ENCODE data around the gene VAV1.

VAV1 gene

GRCh38 chr19:6776999-6777398 lies 4.5 kb downstream of the VAV1 start:
- Histone ChIP-seq H3K27me3 (ENCODE audit: insufficient read depth, low read length) (no peaks in the 10 kb centered on the region), H3K27ac (ENCODE audit: low read length) (no peak overlapping the region), H3K9me3 (ENCODE audit: insufficient read depth, low read depth, low read length) (no peaks in the 10 kb centered on the region), H3K4me3 (ENCODE audit: low read length) (no peak overlapping the region), H3K9ac (ENCODE audit: low read depth, low read length) (no peak overlapping the region), H3K36me3 (ENCODE audit: insufficient read depth, low read depth, low read length) (no peaks in the 10 kb centered on the region), H3K4me1 (ENCODE audit: insufficient read depth, low read length) (no peaks in the 10 kb centered on the region)

- Histone ChIP-seq H3K27ac (ENCODE audit: low read length) (no peak overlapping the region), H3K27me3 (ENCODE audit: insufficient read depth, low read length) (no peaks in the 10 kb centered on the region), H3K4me1 (ENCODE audit: insufficient read depth, low read length) (no peaks in the 10 kb centered on the region), H3K4me3 (ENCODE audit: low read length) (no peak overlapping the region), H3K9ac (ENCODE audit: low read depth, low read length) (no peak overlapping the region), H3K9me3 (ENCODE audit: insufficient read depth, low read depth, low read length) (no peaks in the 10 kb centered on the region), H3K36me3 (ENCODE audit: insufficient read depth, low read depth, low read length) (no peaks in the 10 kb centered on the region)
These were observed 4.9 kb downstream of the VAV1 start for GRCh38 chr19:6777434-6777833.

GRCh38 chr19:6778386-6778785 lies 5.9 kb downstream of the VAV1 start:
- H3K4me1 ChIP-seq (ENCODE audit: insufficient read depth, low read length): no peaks in the 10 kb centered on the region
- H3K27ac ChIP-seq (ENCODE audit: low read length): no peak overlapping the region
- no peak overlapping the region for H3K9ac ChIP-seq (ENCODE audit: low read depth, low read length)
- no peaks in the 10 kb centered on the region for H3K36me3 ChIP-seq (ENCODE audit: insufficient read depth, low read depth, low read length)
- no peaks in the 10 kb centered on the region for H3K27me3 ChIP-seq (ENCODE audit: insufficient read depth, low read length)
- H3K4me3 ChIP-seq (ENCODE audit: low read length): no peak overlapping the region
- H3K9me3 ChIP-seq (ENCODE audit: insufficient read depth, low read depth, low read length): no peaks in the 10 kb centered on the region

- Histone ChIP-seq H3K27me3 (ENCODE audit: insufficient read depth, low read length) (no peaks in the 10 kb centered on the region), H3K9me3 (ENCODE audit: insufficient read depth, low read depth, low read length) (no peaks in the 10 kb centered on the region), H3K36me3 (ENCODE audit: insufficient read depth, low read depth, low read length) (no peaks in the 10 kb centered on the region), H3K4me3 (ENCODE audit: low read length) (no peak overlapping the region), H3K4me1 (ENCODE audit: insufficient read depth, low read length) (no peaks in the 10 kb centered on the region), H3K27ac (ENCODE audit: low read length) (no peak overlapping the region), H3K9ac (ENCODE audit: low read depth, low read length) (no peak overlapping the region)
These were observed 6.7 kb downstream of the VAV1 start for GRCh38 chr19:6779206-6779605.

GRCh38 chr19:6787393-6787792 lies 14.9 kb downstream of the VAV1 start:
- Histone ChIP-seq H3K9me3 (ENCODE audit: insufficient read depth, low read depth, low read length) (peaks cover 23% of the 10 kb centered on the region), H3K4me1 (ENCODE audit: insufficient read depth, low read length) (no peaks in the 10 kb centered on the region), H3K9ac (ENCODE audit: low read depth, low read length) (no peak overlapping the region), H3K36me3 (ENCODE audit: insufficient read depth, low read depth, low read length) (no peaks in the 10 kb centered on the region), H3K4me3 (ENCODE audit: low read length) (no peak overlapping the region), H3K27ac (ENCODE audit: low read length) (no peak overlapping the region), H3K27me3 (ENCODE audit: insufficient read depth, low read length) (no peaks in the 10 kb centered on the region)

- Histone ChIP-seq H3K4me3 (ENCODE audit: low read length) (no peak overlapping the region), H3K27ac (ENCODE audit: low read length) (no peak overlapping the region), H3K9me3 (ENCODE audit: insufficient read depth, low read depth, low read length) (peaks cover 36% of the 10 kb centered on the region), H3K27me3 (ENCODE audit: insufficient read depth, low read length) (no peaks in the 10 kb centered on the region), H3K4me1 (ENCODE audit: insufficient read depth, low read length) (no peaks in the 10 kb centered on the region), H3K9ac (ENCODE audit: low read depth, low read length) (no peak overlapping the region), H3K36me3 (ENCODE audit: insufficient read depth, low read depth, low read length) (no peaks in the 10 kb centered on the region)
These were observed 16.4 kb downstream of the VAV1 start for GRCh38 chr19:6788896-6789295.

- no peak overlapping the region for H3K9ac ChIP-seq (ENCODE audit: low read depth, low read length)
- H3K27me3 ChIP-seq (ENCODE audit: insufficient read depth, low read length): no peaks in the 10 kb centered on the region
- H3K36me3 ChIP-seq (ENCODE audit: insufficient read depth, low read depth, low read length): no peaks in the 10 kb centered on the region
- H3K4me3 ChIP-seq (ENCODE audit: low read length): no peak overlapping the region
- no peaks in the 10 kb centered on the region for H3K4me1 ChIP-seq (ENCODE audit: insufficient read depth, low read length)
- peaks cover 48% of the 10 kb centered on the region for H3K9me3 ChIP-seq (ENCODE audit: insufficient read depth, low read depth, low read length)
- H3K27ac ChIP-seq (ENCODE audit: low read length): no peak overlapping the region
These were observed 18.0 kb downstream of the VAV1 start for GRCh38 chr19:6790194-6791128.

GRCh38 chr19:6791237-6791636 lies 18.7 kb downstream of the VAV1 start:
- Histone ChIP-seq H3K9me3 (ENCODE audit: insufficient read depth, low read depth, low read length) (peaks cover 48% of the 10 kb centered on the region), H3K27me3 (ENCODE audit: insufficient read depth, low read length) (no peaks in the 10 kb centered on the region), H3K4me3 (ENCODE audit: low read length) (no peak overlapping the region), H3K4me1 (ENCODE audit: insufficient read depth, low read length) (no peaks in the 10 kb centered on the region), H3K9ac (ENCODE audit: low read depth, low read length) (no peak overlapping the region), H3K27ac (ENCODE audit: low read length) (no peak overlapping the region), H3K36me3 (ENCODE audit: insufficient read depth, low read depth, low read length) (no peaks in the 10 kb centered on the region)

- Histone ChIP-seq H3K27ac (ENCODE audit: low read length) (no peak overlapping the region), H3K27me3 (ENCODE audit: insufficient read depth, low read length) (no peaks in the 10 kb centered on the region), H3K9ac (ENCODE audit: low read depth, low read length) (no peak overlapping the region), H3K36me3 (ENCODE audit: insufficient read depth, low read depth, low read length) (no peaks in the 10 kb centered on the region), H3K4me3 (ENCODE audit: low read length) (no peak overlapping the region), H3K4me1 (ENCODE audit: insufficient read depth, low read length) (no peaks in the 10 kb centered on the region), H3K9me3 (ENCODE audit: insufficient read depth, low read depth, low read length) (peaks cover 48% of the 10 kb centered on the region)
These were observed 20.9 kb downstream of the VAV1 start for GRCh38 chr19:6793411-6793810.

- no peak overlapping the region for H3K27ac ChIP-seq (ENCODE audit: low read length)
These were observed 21.5 kb downstream of the VAV1 start for GRCh38 chr19:6793973-6794372.

GRCh38 chr19:6794686-6795431 lies 22.4 kb downstream of the VAV1 start:
- no peak overlapping the region for H3K4me3 ChIP-seq (ENCODE audit: low read length)
- no peak overlapping the region for H3K27ac ChIP-seq (ENCODE audit: low read length)

More at GRCh38 chr19:6793973-6794372, 21.5 kb downstream of the VAV1 start:
- Histone ChIP-seq H3K4me1 (ENCODE audit: insufficient read depth, low read length) (no peaks in the 10 kb centered on the region), H3K27me3 (ENCODE audit: insufficient read depth, low read length) (no peaks in the 10 kb centered on the region), H3K36me3 (ENCODE audit: insufficient read depth, low read depth, low read length) (no peaks in the 10 kb centered on the region), H3K9ac (ENCODE audit: low read depth, low read length) (no peak overlapping the region), H3K4me3 (ENCODE audit: low read length) (no peak overlapping the region), H3K9me3 (ENCODE audit: insufficient read depth, low read depth, low read length) (peaks cover 48% of the 10 kb centered on the region)

GRCh38 chr19:6796278-6796677 lies 23.8 kb downstream of the VAV1 start:
- Histone ChIP-seq H3K4me3 (ENCODE audit: low read length) (no peak overlapping the region), H3K4me1 (ENCODE audit: insufficient read depth, low read length) (peaks cover 4% of the 10 kb centered on the region; the same call in 1 of the 2 replicates), H3K9me3 (ENCODE audit: insufficient read depth, low read depth, low read length) (peaks cover 36% of the 10 kb centered on the region), H3K36me3 (ENCODE audit: insufficient read depth, low read depth, low read length) (no peaks in the 10 kb centered on the region), H3K27ac (ENCODE audit: low read length) (no peak overlapping the region), H3K27me3 (ENCODE audit: insufficient read depth, low read length) (no peaks in the 10 kb centered on the region), H3K9ac (ENCODE audit: low read depth, low read length) (no peak overlapping the region)

More at GRCh38 chr19:6794686-6795431, 22.4 kb downstream of the VAV1 start:
- H3K27me3 ChIP-seq (ENCODE audit: insufficient read depth, low read length): no peaks in the 10 kb centered on the region
- peaks cover 48% of the 10 kb centered on the region for H3K9me3 ChIP-seq (ENCODE audit: insufficient read depth, low read depth, low read length)
- no peaks in the 10 kb centered on the region for H3K36me3 ChIP-seq (ENCODE audit: insufficient read depth, low read depth, low read length)
- H3K4me1 ChIP-seq (ENCODE audit: insufficient read depth, low read length): no peaks in the 10 kb centered on the region
- no peak overlapping the region for H3K9ac ChIP-seq (ENCODE audit: low read depth, low read length)
